Tracheal epithelial cell (primary cell): ENCODE data around the gene SLC25A42. TPM values are rescaled to one million over a fixed set of nuclear protein-coding genes. Genes with fewer than 3 reads are reported as not detected.

Source experiments
- total RNA-seq: library from RNA; depleted of rRNA; stranded (reverse); fragments of >200 nt; gene quantifications from 2 replicates; pipeline ENCODE4 v1.2.1, GENCODE V29; 2014

SLC25A42 gene
- total RNA-seq: 1.3 and 1.4 TPM in 2 replicates

GRCh38 chr19:19063183-19064097, at the start of gene SLC25A42:
SLC25A42 (plus strand) TSS chr19:19063994; CDS start chr19:19096125, 32,131 bp downstream.

GRCh38 chr19:19033426-19034203, 30.2 kb upstream of the SLC25A42 start, which contains the start of the genes ARMC6 and SUGP2:
ARMC6 (plus strand) TSS chr19:19033603; CDS start chr19:19034210, 607 bp downstream.
SUGP2 (minus strand) TSS chr19:19033517; CDS start chr19:19031071, 2,446 bp downstream.

GRCh38 chr19:19138109-19138981, 74.6 kb downstream of the SLC25A42 start, which contains the start of gene TMEM161A:
TMEM161A (minus strand) TSS chr19:19138478; CDS start chr19:19138428, 50 bp downstream.

Other genes with a start within 250 kb of the SLC25A42 start
- gene UPF1, start 232.0 kb upstream of the SLC25A42 start, total RNA-seq: 61.2 and 75.0 TPM in 2 replicates
- gene CERS1, start 167.8 kb upstream of the SLC25A42 start, total RNA-seq: 0.72 and 0.85 TPM in 2 replicates
- gene COPE, start 144.6 kb upstream of the SLC25A42 start, total RNA-seq: 201 and 293 TPM in 2 replicates
- gene DDX49, start 144.3 kb upstream of the SLC25A42 start, total RNA-seq: 59.9 and 61.7 TPM in 2 replicates
- gene HOMER3, start 122.8 kb upstream of the SLC25A42 start, total RNA-seq: 110 and 132 TPM in 2 replicates
- gene SUGP2, start 30.5 kb upstream of the SLC25A42 start, total RNA-seq: 18.8 and 22.7 TPM in 2 replicates
- gene ARMC6, start 30.4 kb upstream of the SLC25A42 start, total RNA-seq: 56.9 and 71.3 TPM in 2 replicates
- gene TMEM161A, start 74.5 kb downstream of the SLC25A42 start, total RNA-seq: 34.1 and 44.3 TPM in 2 replicates
- gene MEF2B, start 106.3 kb downstream of the SLC25A42 start, total RNA-seq: 0.21 TPM in 1 of 2 replicates, not detected in the other
- gene BORCS8, start 128.2 kb downstream of the SLC25A42 start, total RNA-seq: 6.6 and 13.0 TPM in 2 replicates
- gene RFXANK, start 128.3 kb downstream of the SLC25A42 start, total RNA-seq: 45.4 and 93.0 TPM in 2 replicates
- 27.2 and 28.8 TPM in 2 replicates for gene NR2C2AP, start 139.4 kb downstream of the SLC25A42 start, total RNA-seq
- gene NCAN, start 148.0 kb downstream of the SLC25A42 start, total RNA-seq: not detected in 2 replicates
- gene TM6SF2, start 209.3 kb downstream of the SLC25A42 start, total RNA-seq: not detected in 2 replicates